HepG2 (cell line): ENCODE measurements around the gene SSH3. TPM values are rescaled to one million over a fixed set of nuclear protein-coding genes. Genes with fewer than 3 reads are reported as not detected.

Experiments used
- ASH2L ChIP-seq: fragments of 300-600, 200-600 bp; sonication (generic); IDR thresholded peaks from 2 replicates; pipeline ENCODE4 v1.7.0; 2017; ENCODE audit warnings: low read depth, mild to moderate bottlenecking, moderate library complexity, mixed read lengths, low read length; ENCODE audit not compliant: insufficient read length
- CEBPG ChIP-seq: IDR thresholded peaks from 2 replicates; pipeline ENCODE4 v1.6.1; 2016
- CEBPZ ChIP-seq: IDR thresholded peaks from 2 replicates; pipeline ENCODE4 v1.6.1; 2012; ENCODE audit warnings: low read length, improper control_type of control experiment
- CENPX ChIP-seq: sonication (generic); formaldehyde crosslinking; IDR thresholded peaks from 2 replicates; pipeline ENCODE4 v1.9.0; 2021; ENCODE audit warnings: mild to moderate bottlenecking, missing genetic modification reagents, moderate library complexity
- E2F5 ChIP-seq: sonication (generic); formaldehyde crosslinking; conservative IDR thresholded peaks from 2 replicates; pipeline ENCODE4 v1.4.0; 2020; ENCODE audit warnings: missing genetic modification reagents
- POLR2G ChIP-seq: fragments of 200-400 bp; formaldehyde crosslinking; IDR thresholded peaks from 2 replicates; pipeline ENCODE4 v1.6.1; 2018; ENCODE audit warnings: mild to moderate bottlenecking, low read depth, low read length, moderate library complexity
- SAFB2 ChIP-seq: sonication (generic); formaldehyde crosslinking; IDR thresholded peaks from 2 replicates; pipeline ENCODE4 v1.5.1; 2020; ENCODE audit warnings: missing genetic modification reagents, low read depth, mild to moderate bottlenecking, borderline replicate concordance
- SMAD3 ChIP-seq: sonication (generic); formaldehyde crosslinking; IDR thresholded peaks from 2 replicates; pipeline ENCODE4 v1.4.0; 2020; ENCODE audit warnings: missing genetic modification reagents
- TOE1 ChIP-seq: sonication (generic); formaldehyde crosslinking; IDR thresholded peaks from 2 replicates; pipeline ENCODE4 v1.4.0; 2020; ENCODE audit warnings: mild to moderate bottlenecking, missing genetic modification reagents
- ZBTB34 ChIP-seq: sonication (generic); formaldehyde crosslinking; IDR thresholded peaks from 2 replicates; pipeline ENCODE4 v1.8.0; 2022; ENCODE audit warnings: mild to moderate bottlenecking, missing genetic modification reagents
- ZGPAT ChIP-seq: IDR thresholded peaks from 2 replicates; pipeline ENCODE4 v1.6.1; 2016; ENCODE audit warnings: mild to moderate bottlenecking
- ZNF205 ChIP-seq: IDR thresholded peaks from 2 replicates; pipeline ENCODE4 v1.6.1; 2018; ENCODE audit warnings: missing biosample characterization, missing genetic modification reagents
- ZNF552 ChIP-seq: sonication (generic); formaldehyde crosslinking; IDR thresholded peaks from 2 replicates; pipeline ENCODE4 v1.9.0; 2022; ENCODE audit warnings: missing genetic modification reagents, mild to moderate bottlenecking, borderline replicate concordance
- ZNF616 ChIP-seq: sonication (generic); formaldehyde crosslinking; IDR thresholded peaks from 2 replicates; pipeline ENCODE4 v1.5.0; 2020; ENCODE audit warnings: low read depth, mild to moderate bottlenecking, missing genetic modification reagents
- ZSCAN20 ChIP-seq: sonication (generic); formaldehyde crosslinking; IDR thresholded peaks from 2 replicates; pipeline ENCODE4 v1.4.0; 2020; ENCODE audit warnings: missing genetic modification reagents, mild to moderate bottlenecking, borderline replicate concordance
- polyA plus RNA-seq, 8 experiments: library from polyadenylated mRNA; depleted of rRNA in 3 of 8; stranded (reverse) in 7 of 8; unstranded in 1 of 8; fragments of >200 nt; fragmentation: Illumina TruSeq in 4 of 8; extraction: Trizol in 4 of 8; gene quantifications; 2 replicates each; pipeline versions ENCODE4 v1.2.1 to v1.2.3, GENCODE V29; 2011 to 2016; ENCODE audit warnings: low read depth in 4 of 8, missing spikeins in 1 of 8, mixed read lengths in 1 of 8; ENCODE audit not compliant: insufficient read depth in 1 of 8
- total RNA-seq, 5 experiments: library from RNA; depleted of rRNA; stranded (reverse); fragments of >200 nt; fragmentation: Illumina TruSeq; extraction: Trizol; gene quantifications; 2 replicates each; pipeline ENCODE4 v1.2.3, GENCODE V29; 2016; ENCODE audit warnings: low read depth in 1 of 5
- TF ChIP-seq, protein P1 (sequence below): sonication (generic); formaldehyde crosslinking; IDR thresholded peaks from 2 replicates; pipeline ENCODE4 v1.4.0; 2020; ENCODE audit warnings: missing genetic modification reagents, mild to moderate bottlenecking, borderline replicate concordance
- TF ChIP-seq, protein P2 (sequence below): IDR thresholded peaks from 2 replicates; pipeline ENCODE4 v1.6.1; 2016; ENCODE audit warnings: missing biosample characterization, missing genetic modification reagents, low read depth

Gene SSH3
- total and polyA plus RNA-seq, 2 of the 13 experiments (the other 11 are each of a cell fraction or from before 2014, with no cell fraction given): 12.4 to 18.8 TPM

GRCh38 chr11:67288452-67289225 is 14.7 kb upstream of the SSH3 start (continued):
- TF ChIP-seq ZNF552 (CRISPR knock-in tag) (0 out of 2 replicates have a peak, but pooled peaks have one; percentile 22), ZBTB34 (CRISPR knock-in tag) (peak; percentile 37; the same call in 1 of the 2 replicates), SMAD3 (peak; percentile 73; the same call in 1 of the 2 replicates), ZGPAT (CRISPR knock-in tag) (peak; percentile 92), CENPX (CRISPR knock-in tag) (no peak), POLR2G (peak; percentile 94), ZNF616 (CRISPR knock-in tag) (no peak), CEBPZ (no peak), TOE1 (CRISPR knock-in tag) (0 out of 2 replicates have a peak, but pooled peaks have one; percentile 54), ZSCAN20 (CRISPR knock-in tag) (peak; percentile 50; the same call in 1 of the 2 replicates), ASH2L (peak; percentile 67), ZNF205 (CRISPR knock-in tag) (no peak), SAFB2 (peak; percentile 91), CEBPG (CRISPR knock-in tag) (peak; percentile 94), E2F5 (CRISPR knock-in tag) (0 out of 2 replicates have a peak, but pooled peaks have one; percentile 16)
- TF ChIP-seq, protein P1, sequence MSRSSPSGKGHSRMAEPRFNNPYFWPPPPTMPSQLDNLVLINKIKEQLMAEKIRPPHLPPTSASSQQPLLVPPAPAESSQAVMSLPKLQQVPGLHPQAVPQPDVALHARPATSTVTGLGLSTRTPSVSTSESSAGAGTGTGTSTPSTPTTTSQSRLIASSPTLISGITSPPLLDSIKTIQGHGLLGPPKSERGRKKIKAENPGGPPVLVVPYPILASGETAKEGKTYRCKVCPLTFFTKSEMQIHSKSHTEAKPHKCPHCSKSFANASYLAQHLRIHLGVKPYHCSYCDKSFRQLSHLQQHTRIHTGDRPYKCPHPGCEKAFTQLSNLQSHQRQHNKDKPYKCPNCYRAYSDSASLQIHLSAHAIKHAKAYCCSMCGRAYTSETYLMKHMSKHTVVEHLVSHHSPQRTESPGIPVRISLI: peak; percentile 57; the same call in 1 of the 2 replicates
- TF ChIP-seq, protein P2, sequence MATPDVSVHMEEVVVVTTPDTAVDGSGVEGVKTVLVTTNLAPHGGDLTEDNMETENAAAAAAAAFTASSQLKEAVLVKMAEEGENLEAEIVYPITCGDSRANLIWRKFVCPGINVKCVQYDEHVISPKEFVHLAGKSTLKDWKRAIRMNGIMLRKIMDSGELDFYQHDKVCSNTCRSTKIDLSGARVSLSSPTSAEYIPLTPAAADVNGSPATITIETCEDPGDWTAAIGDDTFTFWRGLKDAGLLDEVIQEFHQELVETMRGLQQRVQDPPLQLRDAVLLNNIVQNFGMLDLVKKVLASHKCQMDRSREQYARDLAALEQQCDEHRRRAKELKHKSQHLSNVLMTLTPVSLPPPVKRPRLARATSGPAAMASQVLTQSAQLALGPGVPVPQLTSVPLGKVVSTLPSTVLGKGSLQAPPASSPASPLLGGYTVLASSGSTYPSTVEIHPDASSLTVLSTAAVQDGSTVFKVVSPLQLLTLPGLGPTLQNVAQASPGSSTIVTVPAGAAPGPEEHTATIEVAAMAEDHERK (CRISPR knock-in tag): no peak
